Measurements from ENCODE around the gene ELP2.
A peak's percentile ranks its signal among the peaks of the same experiment; 100 is the strongest.
"Not testable (repeated sequence)": the region's sequence is repeated elsewhere in the genome, so short reads cannot be mapped to it uniquely, and the experiment has no call there.

ELP2 gene

GRCh38 chr18:36207303-36207702 is 77.6 kb downstream of the ELP2 start (continued):
- TF ChIP-seq ZNF280C (tag by site-specific recombination; IDR thresholded peaks at IDR 0.05) (no peak), ZBTB10 (tag by site-specific recombination; IDR thresholded peaks at IDR 0.05) (no peak)

GRCh38 chr18:36207969-36208368 is 78.3 kb downstream of the ELP2 start:
- H3K36me3 ChIP-seq (ENCODE audit: control insufficient read depth in 2 of 2, insufficient read depth in 1 of 2, low read length in 2 of 2): peaks cover 0 to 22% of the 10 kb centered on the region in 2 experiments; a peak in 1 of 3 replicates
- POLR2A ChIA-PET; H3K9me3 ChIP-seq (ENCODE audit: control insufficient read depth, insufficient read depth, low read depth, low read length): not testable (repeated sequence)

GRCh38 chr18:36211612-36212065 is 81.9 kb downstream of the ELP2 start:
- no peak overlapping the region for H3K4me3 ChIP-seq (ENCODE audit: low read depth, low read length)
- H3K36me3 ChIP-seq (ENCODE audit: control insufficient read depth in 2 of 2, insufficient read depth in 1 of 2, low read length in 2 of 2): peaks cover 0 to 10% of the 10 kb centered on the region in 2 experiments; a peak in 1 of 3 replicates
- H3K27ac ChIP-seq (ENCODE audit: extremely low read depth, low read depth, low read length): no peak overlapping the region
- ChIA-PET CTCF (interaction anchor here (1.2 kb wide), 1 partner anchor 455 kb away, joined by 3 read pairs; no protein-coding TSS in a partner anchor), POLR2A (no interaction called here)
- TF ChIP-seq ZNF112 (tag by site-specific recombination; IDR thresholded peaks at IDR 0.05) (no peak), ZSCAN16 (tag by site-specific recombination; IDR thresholded peaks at IDR 0.05) (no peak), ZNF785 (tag by site-specific recombination; IDR thresholded peaks at IDR 0.05) (no peak), ZNF133 (tag by site-specific recombination; IDR thresholded peaks at IDR 0.05) (no peak), BCL6B (tag by site-specific recombination; IDR thresholded peaks at IDR 0.05) (no peak), PRDM1 (tag by site-specific recombination; IDR thresholded peaks at IDR 0.05) (no peak), GLI2 (tag by site-specific recombination; IDR thresholded peaks at IDR 0.05; ENCODE audit: borderline replicate concordance, low read depth) (no peak), ELK4 (IDR thresholded peaks at IDR 0.05; ENCODE audit: borderline replicate concordance, low read depth, low read length) (no peak), ZNF404 (tag by site-specific recombination; IDR thresholded peaks at IDR 0.05) (no peak), ZSCAN23 (tag by site-specific recombination; IDR thresholded peaks at IDR 0.05) (no peak), YY1 (tag by site-specific recombination; IDR thresholded peaks at IDR 0.05) (no peak), ZNF19 (tag by site-specific recombination; IDR thresholded peaks at IDR 0.05; ENCODE audit: low read depth) (no peak), ZNF24 (tag by site-specific recombination; IDR thresholded peaks at IDR 0.05) (no peak), ZNF174 (tag by site-specific recombination; IDR thresholded peaks at IDR 0.05) (no peak), ZNF596 (tag by site-specific recombination; IDR thresholded peaks at IDR 0.05) (no peak), ZNF677 (tag by site-specific recombination; IDR thresholded peaks at IDR 0.05) (no peak)
- H3K4me1 ChIP-seq (ENCODE audit: control insufficient read depth, insufficient read depth, low read length): no peaks in the 10 kb centered on the region
- H3K9me3 ChIP-seq (ENCODE audit: control insufficient read depth, insufficient read depth, low read depth, low read length): no peaks in the 10 kb centered on the region

More at GRCh38 chr18:36207969-36208368, 78.3 kb downstream of the ELP2 start:
- H3K4me3 ChIP-seq (ENCODE audit: low read depth, low read length); H3K4me1 ChIP-seq (ENCODE audit: control insufficient read depth, insufficient read depth, low read length); CTCF ChIA-PET; H3K27ac ChIP-seq (ENCODE audit: extremely low read depth, low read depth, low read length): not testable (repeated sequence)
- TF ChIP-seq ZNF280D (tag by site-specific recombination; IDR thresholded peaks at IDR 0.05): peak; percentile 64; the same call in 1 of the 2 replicates
- peak; percentile 65 for TF ChIP-seq SETDB1 (IDR thresholded peaks at IDR 0.05; ENCODE audit: insufficient read length, low read length)
